NCI-H2029 (cell line): ENCODE results near the gene RFPL4A.
"Not testable (repeated sequence)": the region's sequence is repeated elsewhere in the genome, so short reads cannot be mapped to it uniquely, and the experiment has no call there.

Experiments
- DNase-seq: peaks from one replicate; lab custom pipeline; 2025; lab: John Stamatoyannopoulos, UW

RFPL4A gene

GRCh38 chr19:55758797-55759196 lies at the start of gene RFPL4A:
Gene RFPL4A, plus strand, starts transcription at chr19:55759097. Its CDS starts 2,704 bp downstream, at chr19:55761801.
- not testable (repeated sequence) for DNase-seq

DNA sequence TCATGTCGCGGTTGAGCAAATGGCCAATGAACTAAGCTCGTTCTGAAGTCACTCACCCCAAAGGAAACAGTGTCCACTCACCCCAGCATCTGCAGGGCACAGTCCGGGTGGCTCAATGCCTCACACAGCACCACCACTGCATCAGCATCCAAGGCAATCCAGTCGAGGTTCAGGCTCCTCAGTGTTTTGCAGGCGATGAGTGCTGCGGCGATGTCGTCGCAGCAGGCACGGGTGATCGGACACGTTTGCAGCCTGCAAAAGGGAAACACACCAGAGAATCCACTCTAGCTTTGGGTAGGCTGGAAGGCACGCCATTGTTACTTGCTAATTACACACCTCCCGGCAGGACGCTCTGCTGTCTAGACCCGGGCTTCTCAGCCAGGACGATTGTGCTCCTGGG lies 47.2 kb upstream of the RFPL4A start:
- DNase-seq = no peak

DNA sequence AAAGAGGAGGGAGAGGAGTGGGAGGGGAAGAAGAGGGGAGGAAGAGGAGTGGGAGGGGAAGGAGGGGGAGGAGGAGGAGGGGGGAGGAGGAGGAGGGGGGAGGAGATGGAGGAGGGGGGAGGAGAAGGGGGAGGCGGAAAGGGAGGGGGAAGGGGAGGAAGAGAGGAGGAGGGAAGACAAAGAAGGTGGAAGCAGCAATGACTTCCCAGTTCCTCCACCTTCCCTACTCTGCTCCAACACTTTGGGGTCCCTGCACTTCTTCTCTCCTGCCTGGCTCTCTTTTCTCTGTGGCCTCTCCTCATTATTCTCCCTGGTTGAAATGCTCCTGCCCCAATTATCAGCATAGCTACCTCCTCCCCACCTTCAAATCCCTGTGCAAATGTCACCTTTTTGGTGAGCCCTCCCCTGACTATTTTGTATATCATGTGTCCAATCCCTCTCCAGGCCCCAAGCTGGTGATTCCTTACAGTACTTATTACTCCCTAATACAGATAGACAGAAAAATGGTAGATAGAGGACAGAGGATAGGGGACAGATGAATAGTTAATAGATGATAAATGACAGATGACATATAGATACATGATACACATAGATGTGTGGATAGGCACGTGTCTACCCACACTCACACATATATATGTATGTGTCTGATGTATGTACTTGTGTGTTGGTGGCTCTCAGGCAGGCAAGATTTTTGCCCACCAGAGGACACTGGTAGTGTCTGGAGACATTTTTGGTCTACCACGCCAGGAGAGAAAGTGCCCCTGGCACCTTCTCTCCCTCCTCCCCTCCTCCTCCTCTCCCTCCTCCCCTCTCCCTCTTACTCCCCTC lies 45.9 kb upstream of the RFPL4A start:
- DNase-seq = no peak

DNA sequence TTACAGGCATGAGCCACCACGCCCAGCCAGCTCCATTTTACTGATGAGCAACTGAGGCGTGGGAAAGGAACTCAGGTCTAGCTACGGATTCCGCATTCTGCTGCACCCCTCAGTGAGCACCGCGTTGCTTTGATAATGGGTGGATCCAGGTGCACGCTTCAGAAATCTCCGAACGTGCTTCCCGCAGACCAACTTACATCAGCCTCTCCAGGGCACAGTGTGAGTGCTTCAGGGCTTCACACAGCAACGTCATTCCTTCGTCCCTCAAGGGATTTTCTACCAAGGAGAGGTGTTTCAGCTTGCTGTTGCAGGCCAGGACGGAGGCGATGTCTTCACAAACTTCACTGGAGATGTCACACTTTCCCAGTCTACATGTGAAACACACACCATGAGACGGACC lies 42.4 kb upstream of the RFPL4A start:
- DNase-seq = no peak

DNA sequence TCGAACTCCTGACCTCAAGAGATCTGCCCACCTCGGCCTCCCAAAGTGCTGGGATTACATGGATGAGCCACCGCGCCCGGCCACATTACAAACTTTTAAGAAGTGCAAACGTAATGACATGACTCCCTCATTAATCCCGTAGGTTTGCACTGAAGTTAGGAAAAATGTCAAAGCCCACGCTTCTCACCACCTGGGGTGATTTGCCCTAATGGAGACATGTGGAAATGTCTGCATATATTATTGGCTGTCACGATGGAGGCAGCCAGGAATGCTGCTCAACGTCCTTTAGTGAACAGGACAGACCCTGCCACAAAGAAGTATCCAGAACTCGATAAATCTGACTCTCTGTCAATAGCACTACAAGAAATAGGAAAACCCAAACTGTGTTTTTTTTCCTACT lies 41.6 kb upstream of the RFPL4A start:
- DNase-seq = no peak

GRCh38 chr19:55717879-55718711 lies 40.8 kb upstream of the RFPL4A start:
- DNase-seq = not testable (repeated sequence)

DNA sequence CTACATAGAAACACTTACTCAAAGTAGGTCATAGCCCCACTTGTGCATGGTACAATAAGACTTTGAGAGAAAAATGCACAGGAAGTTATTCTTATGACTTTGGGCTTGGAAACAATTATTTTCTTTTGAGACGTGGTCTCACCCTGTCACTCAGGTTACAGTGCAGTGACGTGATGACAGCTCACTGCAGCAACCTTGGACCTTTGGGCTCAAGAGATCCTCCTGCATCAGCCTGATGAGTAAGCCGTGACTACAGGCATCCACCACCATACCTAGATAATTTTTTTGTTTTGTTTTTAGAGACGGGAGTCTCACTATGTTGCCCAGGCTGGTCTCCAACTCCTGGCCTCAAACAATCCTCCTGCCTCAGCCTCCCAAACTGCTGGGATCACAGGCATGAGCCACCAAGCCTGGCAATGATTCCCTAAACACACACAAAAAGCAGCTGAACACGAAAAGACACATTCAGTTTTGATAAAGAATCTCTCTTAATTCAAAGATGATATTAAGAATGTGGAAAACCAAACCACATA lies 38.6 kb upstream of the RFPL4A start:
- no peak for DNase-seq

- DNase-seq = no peak
Measured at GRCh38 chr19:55720801-55721200, 38.1 kb upstream of the RFPL4A start.

DNA sequence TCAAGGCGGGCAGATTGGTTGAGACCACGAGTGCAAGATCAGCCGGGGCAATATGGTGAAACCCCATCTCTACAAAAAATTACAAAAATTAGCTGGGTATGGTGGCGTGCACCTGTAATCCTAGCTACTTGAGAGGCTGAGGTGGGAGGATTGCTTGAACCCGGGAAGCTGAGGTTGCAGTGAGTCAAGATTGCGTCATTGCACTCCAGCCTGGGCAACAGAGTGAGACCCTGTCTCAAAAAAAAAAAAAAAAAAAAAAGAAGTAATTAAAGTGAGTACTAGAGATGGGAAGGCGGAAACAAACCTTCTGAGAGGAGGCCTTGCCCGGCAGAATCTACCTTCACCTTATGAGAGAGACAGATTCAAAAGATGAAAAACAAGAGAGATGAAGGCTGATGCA lies 35.4 kb upstream of the RFPL4A start:
- no peak for DNase-seq

- DNase-seq = not testable (repeated sequence)
Measured at GRCh38 chr19:55730378-55730777, 28.5 kb upstream of the RFPL4A start.

DNA sequence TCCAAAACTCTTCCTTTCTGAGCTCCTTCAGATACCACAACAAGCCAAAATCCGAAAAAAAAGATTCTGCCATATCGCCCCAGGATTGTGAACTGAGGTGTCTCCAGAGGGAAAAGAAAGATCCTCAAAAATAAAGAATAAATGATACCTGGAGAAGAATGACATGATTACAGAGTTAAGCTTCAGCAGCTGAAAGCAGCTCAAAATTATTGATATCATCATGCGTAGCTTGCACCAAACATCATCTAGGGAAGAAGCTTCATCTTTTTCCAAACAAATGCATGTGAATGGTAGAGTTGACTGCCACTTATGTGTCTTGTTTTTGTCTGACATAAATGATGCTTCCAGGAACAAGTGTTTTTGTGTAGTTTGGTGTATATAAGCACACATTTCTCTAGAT lies 20.6 kb upstream of the RFPL4A start, which contains the start of gene NLRP9:
Gene NLRP9, minus strand, starts transcription at position 101 of the 400 bp plus-strand sequence. Its CDS starts 28 bp downstream, at position 73.
- DNase-seq = no peak

GRCh38 chr19:55750715-55751114 lies 8.2 kb upstream of the RFPL4A start:
- DNase-seq = no peak

GRCh38 chr19:55753401-55753800 lies 5.5 kb upstream of the RFPL4A start:
- DNase-seq = no peak

GRCh38 chr19:55756808-55757207 lies 2.1 kb upstream of the RFPL4A start:
- DNase-seq = not testable (repeated sequence)

DNA sequence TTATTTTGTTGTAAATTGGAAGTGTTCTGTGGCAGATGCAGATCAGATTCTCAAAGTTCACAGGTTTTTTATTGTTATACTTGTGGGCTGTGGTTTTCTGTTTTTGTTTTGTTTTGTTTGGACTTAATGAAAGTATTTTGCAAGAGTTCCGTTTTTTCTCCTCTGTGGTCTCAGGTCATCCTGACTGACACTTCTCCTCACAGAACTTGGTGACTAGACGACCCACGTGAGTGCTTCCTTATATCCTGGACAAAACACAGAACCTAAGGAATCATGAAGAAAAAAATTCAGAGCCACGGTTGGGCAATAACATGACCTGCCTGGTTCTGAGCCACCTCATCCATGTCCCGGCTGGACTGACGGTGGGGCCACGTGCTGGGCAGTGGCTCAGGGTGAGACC lies 7.6 kb downstream of the RFPL4A start:
- no peak for DNase-seq

DNA sequence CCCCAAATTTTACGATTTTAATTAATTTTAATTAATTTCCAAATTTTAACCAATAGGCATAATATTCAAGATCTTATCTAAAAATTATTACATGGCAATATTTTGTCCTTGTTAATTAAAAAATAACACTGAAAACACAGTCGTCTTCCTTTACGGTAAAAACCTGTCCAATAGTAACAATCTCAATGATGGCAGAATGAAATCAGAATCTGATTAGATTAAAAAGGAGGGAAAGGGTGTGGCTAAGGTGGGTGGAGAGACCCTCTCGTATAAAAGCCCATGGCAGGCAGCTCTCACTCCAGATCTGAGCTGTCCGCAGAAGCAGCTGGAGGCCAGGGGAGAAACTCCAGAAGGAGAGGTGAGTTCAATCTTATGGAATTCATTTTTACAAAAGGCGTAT lies 9.9 kb downstream of the RFPL4A start, which contains the start of gene RFPL4AL1:
Gene RFPL4AL1, plus strand, starts transcription at position 301 of the 400 bp plus-strand sequence. CDS start 2,687 bp downstream, outside the sequence.
- DNase-seq = not testable (repeated sequence)

- not testable (repeated sequence) for DNase-seq
Measured at GRCh38 chr19:55769632-55770031, 10.7 kb downstream of the RFPL4A start.

DNA sequence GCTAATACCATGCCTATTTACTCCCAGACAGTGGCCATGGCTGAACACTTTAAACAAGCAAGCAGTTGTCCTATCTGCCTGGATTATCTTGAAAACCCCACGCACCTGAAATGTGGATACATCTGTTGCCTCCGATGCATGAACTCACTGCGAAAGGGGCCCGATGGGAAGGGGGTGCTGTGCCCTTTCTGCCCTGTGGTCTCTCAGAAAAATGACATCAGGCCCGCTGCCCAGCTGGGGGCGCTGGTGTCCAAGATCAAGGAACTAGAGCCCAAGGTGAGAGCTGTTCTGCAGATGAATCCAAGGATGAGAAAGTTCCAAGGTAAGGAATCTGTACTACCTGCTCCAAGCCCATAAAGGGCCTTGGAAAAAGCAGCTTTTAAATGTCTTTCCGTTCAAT lies 18.6 kb downstream of the RFPL4A start:
- no peak for DNase-seq

GRCh38 chr19:55778331-55778730 lies 19.4 kb downstream of the RFPL4A start:
- no peak for DNase-seq

GRCh38 chr19:55781112-55781511 lies 22.2 kb downstream of the RFPL4A start:
- no peak for DNase-seq

GRCh38 chr19:55795021-55795420 lies 36.1 kb downstream of the RFPL4A start:
- no peak for DNase-seq

DNA sequence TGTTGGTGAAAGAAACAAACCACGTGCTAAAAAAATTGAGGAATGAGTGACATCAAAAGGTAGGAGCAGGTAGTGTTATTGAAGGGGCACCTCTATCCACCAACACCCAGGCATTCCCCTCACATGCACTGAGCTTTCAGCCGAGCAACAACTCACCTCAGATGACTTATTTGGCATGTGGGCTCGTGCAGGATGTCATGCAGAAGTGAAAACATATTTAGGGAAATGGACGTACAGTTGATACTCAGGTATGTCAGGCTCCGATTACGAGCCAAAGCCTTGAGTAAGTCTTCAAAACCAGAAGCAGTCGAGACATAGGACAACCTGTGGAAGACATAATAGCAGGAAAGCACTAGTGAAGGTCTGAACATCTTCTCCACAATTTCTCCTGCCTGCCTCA lies 42.5 kb downstream of the RFPL4A start:
- no peak for DNase-seq

GRCh38 chr19:55802281-55802680 lies 43.4 kb downstream of the RFPL4A start:
- DNase-seq = no peak
